GM23248 (cell line): ENCODE results near the gene FAM83F. TPM values are rescaled to one million over a fixed set of nuclear protein-coding genes. Genes with fewer than 3 reads are reported as not detected.

ENCODE experiments used
- DNase-seq: peaks from one replicate; pipeline ENCODE4 v3.0.0-alpha.2; 2015
- H2AFZ ChIP-seq: fragments of 200-600 bp; sonication (generic); 2 replicates; pipeline ENCODE4 v1.6.1; 2016; ENCODE audit warnings: antibody characterized with exemption
- H3F3A ChIP-seq: fragments of 200-600 bp; sonication (generic); 2 replicates; pipeline ENCODE4 v1.6.1; 2016; ENCODE audit warnings: mild to moderate bottlenecking, antibody characterized with exemption, mixed run types; ENCODE audit not compliant: insufficient read depth
- H3K27ac ChIP-seq: fragments of 200-600 bp; sonication (generic); 2 replicates; pipeline ENCODE4 v1.5.1; 2016; ENCODE audit warnings: mild to moderate bottlenecking
- H3K27me3 ChIP-seq: fragments of 200-600 bp; sonication (generic); replicated peaks from 2 replicates; pipeline ENCODE4 v1.6.1; 2016; ENCODE audit warnings: mild to moderate bottlenecking; ENCODE audit not compliant: insufficient read depth
- H3K36me3 ChIP-seq: fragments of 200-600 bp; sonication (generic); 2 replicates; pipeline ENCODE4 v1.6.1; 2016; ENCODE audit warnings: low read depth, mild to moderate bottlenecking
- H3K4me1 ChIP-seq: fragments of 200-600 bp; sonication (generic); 2 replicates; pipeline ENCODE4 v1.6.1; 2016; ENCODE audit warnings: mild to moderate bottlenecking; ENCODE audit not compliant: insufficient read depth
- H3K4me2 ChIP-seq: fragments of 200-600 bp; sonication (generic); one replicate; pipeline ENCODE4 v1.6.1; 2016; ENCODE audit warnings: mild to moderate bottlenecking; ENCODE audit not compliant: unreplicated experiment
- H3K4me3 ChIP-seq: fragments of 200-600 bp; sonication (generic); 2 replicates; pipeline ENCODE4 v1.5.1; 2016; ENCODE audit warnings: mild to moderate bottlenecking
- H3K79me2 ChIP-seq: fragments of 200-600 bp; sonication (generic); 2 replicates; pipeline ENCODE4 v1.6.1; 2016; ENCODE audit warnings: mild to moderate bottlenecking; ENCODE audit not compliant: insufficient read depth
- H3K9ac ChIP-seq: fragments of 200-600 bp; sonication (generic); 2 replicates; pipeline ENCODE4 v1.6.1; 2016; ENCODE audit warnings: mild to moderate bottlenecking
- H3K9me2 ChIP-seq: fragments of 200-600 bp; sonication (generic); 2 replicates; pipeline ENCODE4 v1.6.1; 2016; ENCODE audit warnings: mixed run types, mild to moderate bottlenecking, moderate library complexity; ENCODE audit not compliant: insufficient read depth
- H3K9me3 ChIP-seq: fragments of 200-600 bp; sonication (generic); one replicate; pipeline ENCODE4 v1.6.1; 2017; ENCODE audit warnings: low read depth
- H4K20me1 ChIP-seq: fragments of 200-600 bp; sonication (generic); 2 replicates; pipeline ENCODE4 v1.6.0; 2016; ENCODE audit not compliant: insufficient read depth
- EZH2 ChIP-seq: fragments of 200-600 bp; sonication (generic); IDR thresholded peaks from 2 replicates; pipeline ENCODE4 v1.6.1; 2018; ENCODE audit warnings: antibody characterized with exemption, mild to moderate bottlenecking; ENCODE audit not compliant: insufficient read depth, poor library complexity, severe bottlenecking
- EZH2phosphoT487 ChIP-seq: fragments of 200-600 bp; sonication (generic); IDR thresholded peaks from 2 replicates; pipeline ENCODE4 v1.6.1; 2018; ENCODE audit warnings: antibody characterized with exemption, moderate library complexity, mild to moderate bottlenecking, low read depth; ENCODE audit not compliant: insufficient read depth
- WGBS, 2 experiments: methylation state at CpG; one replicate each; pipeline ENCODE4 v1.1.6; 2015 to 2017; ENCODE audit warnings: low lambda C conversion rate in 2 of 2, low coverage in 1 of 2; ENCODE audit errors: missing lambda C conversion rate in 2 of 2; 5-methylcytosine and 5-hydroxymethylcytosine counted together
- in situ Hi-C: fragments of 300-500 bp; cut with MboI; formaldehyde crosslinking; loops from 2 replicates; pipeline ENCODE4 v1.15.0; 2020
- polyA plus RNA-seq: library from polyadenylated mRNA; unstranded; fragments of >200 nt; fragmentation: Nextera tagmentation; extraction: Ambion mirVana; gene quantifications from 2 replicates; pipeline ENCODE4 v1.2.1, GENCODE V29; 2016
- total RNA-seq: library from RNA; depleted of rRNA; stranded (reverse); fragments of >200 nt; shearing (Covaris generic); gene quantifications from 2 replicates; pipeline ENCODE4 v1.2.3, GENCODE V29; 2014; rRNA removed

Gene FAM83F
- total RNA-seq, result not detected in 2 replicates
- polyA plus RNA-seq, result not detected in 2 replicates

DNA sequence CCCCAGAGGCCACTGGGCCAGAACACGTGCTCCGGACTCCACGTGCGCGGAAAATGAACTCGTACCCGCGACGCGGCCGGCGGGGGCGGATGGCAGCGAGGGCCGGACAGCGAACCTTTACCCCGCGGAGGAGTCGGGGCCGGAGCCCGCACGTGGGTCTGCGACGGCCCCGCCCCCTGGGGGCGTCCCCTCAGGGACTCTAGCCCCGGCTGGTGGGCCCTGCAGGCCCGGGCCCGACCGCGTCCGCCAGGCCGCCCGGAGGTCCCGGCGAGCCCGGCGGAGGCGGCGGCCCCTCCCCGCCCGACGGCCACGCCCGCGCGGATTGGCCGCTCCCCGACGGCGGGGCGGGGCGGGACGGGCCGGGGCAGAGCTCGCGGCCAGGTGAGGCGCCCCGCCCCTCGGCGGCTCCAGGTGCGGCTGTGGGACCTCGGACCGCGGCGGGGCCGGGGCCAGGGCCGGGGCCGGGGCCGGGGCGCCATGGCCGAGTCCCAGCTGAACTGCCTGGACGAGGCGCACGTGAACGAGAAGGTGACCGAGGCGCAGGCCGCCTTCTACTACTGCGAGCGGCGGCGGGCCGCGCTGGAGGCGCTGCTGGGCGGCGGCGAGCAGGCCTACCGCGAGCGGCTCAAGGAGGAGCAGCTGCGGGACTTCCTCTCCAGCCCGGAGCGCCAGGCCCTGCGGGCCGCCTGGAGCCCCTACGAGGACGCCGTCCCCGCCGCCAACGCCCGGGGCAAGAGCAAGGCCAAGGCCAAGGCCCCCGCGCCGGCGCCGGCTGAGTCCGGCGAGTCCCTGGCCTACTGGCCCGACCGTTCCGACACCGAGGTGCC is at the start of gene FAM83F:
FAM83F (plus strand) TSS at position 389 of the 827 bp plus-strand sequence; CDS start at position 478, 89 bp downstream.
- Histone ChIP-seq H3K27me3 (peaks cover 52% of the 10 kb centered on the region), H2AFZ (no peak within 1 kb of the TSS), H3K4me3 (no peak within 1 kb of the TSS), H3K9ac (no peak within 1 kb of the TSS), H4K20me1 (no peaks in the 10 kb centered on the region), H3K4me1 (no peaks in the 10 kb centered on the region), H3K79me2 (no peaks in the 10 kb centered on the region), H3K27ac (no peak within 1 kb of the TSS), H3K4me2 (no peak within 1 kb of the TSS), H3K36me3 (no peaks in the 10 kb centered on the region), H3K9me2 (no peaks in the 10 kb centered on the region), H3K9me3 (no peaks in the 10 kb centered on the region), H3F3A (no peaks in the 10 kb centered on the region)
- TF ChIP-seq EZH2 (no peak), EZH2phosphoT487 (no peak)
- in situ Hi-C loops, result no loop called here
- no peak for DNase-seq
- WGBS, 2 experiments, result 12 to 16% methylated on average over 52 to 79 of the region's 115 CpGs

- 68 to 81% methylated on average over 4 of the region's 4 CpGs for WGBS, 2 experiments
- Histone ChIP-seq H3K27ac (no peak overlapping the region), H3K9ac (no peak overlapping the region), H3K27me3 (peaks cover 35% of the 10 kb centered on the region), H3K9me3 (no peaks in the 10 kb centered on the region), H3F3A (no peaks in the 10 kb centered on the region), H3K36me3 (no peaks in the 10 kb centered on the region), H2AFZ (no peak overlapping the region), H3K4me2 (no peak overlapping the region), H3K9me2 (no peaks in the 10 kb centered on the region), H3K4me1 (no peaks in the 10 kb centered on the region), H3K4me3 (no peak overlapping the region), H4K20me1 (no peaks in the 10 kb centered on the region), H3K79me2 (no peaks in the 10 kb centered on the region)
- in situ Hi-C loops, result no loop called here
- TF ChIP-seq EZH2phosphoT487 (no peak), EZH2 (no peak)
- DNase-seq, result no peak
These were observed 48.6 kb upstream of the FAM83F start for GRCh38 chr22:39946126-39946502.

- Histone ChIP-seq H3K27ac (no peak overlapping the region), H3K9me3 (no peaks in the 10 kb centered on the region), H3K9ac (no peak overlapping the region), H3K4me3 (no peak overlapping the region), H4K20me1 (no peaks in the 10 kb centered on the region), H3K79me2 (no peaks in the 10 kb centered on the region), H3K4me1 (no peaks in the 10 kb centered on the region), H2AFZ (no peak overlapping the region), H3K4me2 (no peak overlapping the region), H3K36me3 (no peaks in the 10 kb centered on the region), H3K9me2 (no peaks in the 10 kb centered on the region), H3K27me3 (peaks cover 39% of the 10 kb centered on the region), H3F3A (no peaks in the 10 kb centered on the region)
- 39% methylated on average over 8 of the region's 8 CpGs for WGBS, 2 experiments
- TF ChIP-seq EZH2 (no peak), EZH2phosphoT487 (no peak)
- in situ Hi-C loops, result no loop called here
- DNase-seq, result no peak
These were observed 48.1 kb upstream of the FAM83F start for GRCh38 chr22:39946503-39947219.

DNA sequence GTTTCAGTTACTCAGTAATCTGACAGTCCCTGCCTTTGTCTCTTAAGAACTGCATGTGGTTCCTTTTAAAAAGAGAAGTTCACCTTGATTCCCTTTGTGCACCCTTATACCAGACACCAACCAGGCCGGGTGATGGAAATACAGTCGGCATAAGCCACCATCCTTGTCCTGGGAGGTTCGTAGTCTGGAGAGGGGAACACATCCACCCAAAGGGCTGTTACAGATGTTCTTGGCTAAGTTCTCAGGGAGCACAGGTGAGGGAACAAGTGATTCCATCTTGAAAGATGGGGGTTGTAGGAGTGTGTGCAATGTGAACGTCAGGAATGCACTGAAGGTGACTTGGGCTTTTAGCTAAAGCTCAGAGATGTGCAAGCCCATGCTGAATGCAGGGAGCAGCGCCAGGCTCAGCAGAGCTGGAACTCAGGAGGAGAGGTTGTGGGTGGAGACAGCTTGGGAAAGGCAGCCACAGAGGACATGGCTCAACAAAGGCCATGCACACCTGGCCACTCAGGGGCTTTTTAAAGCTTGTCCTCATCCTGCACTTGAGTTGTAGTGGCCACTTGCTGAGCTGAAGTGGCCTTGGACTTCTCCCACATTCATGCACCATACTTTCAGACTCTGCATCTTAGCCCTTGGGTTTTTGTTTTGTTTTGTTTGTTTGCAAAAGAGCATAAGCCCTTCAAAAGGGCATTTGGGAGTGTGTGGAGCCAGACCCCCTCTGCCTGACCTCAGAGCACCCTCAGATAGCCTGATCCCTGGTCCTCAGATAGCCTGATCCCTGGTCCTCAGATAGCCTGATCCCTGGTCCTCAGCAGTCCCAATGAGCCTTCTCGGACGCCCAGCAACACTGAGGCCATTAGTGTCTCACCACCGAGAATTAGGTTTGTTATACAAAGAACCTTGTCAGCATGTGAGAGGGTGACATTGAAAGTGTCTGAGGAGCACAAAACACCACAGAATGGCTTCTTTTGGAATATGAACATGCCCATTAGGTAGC is 47.2 kb upstream of the FAM83F start:
- H3K4me2 ChIP-seq, result no peak overlapping the region
- no peak overlapping the region for H3K4me3 ChIP-seq
- H3K79me2 ChIP-seq, result no peaks in the 10 kb centered on the region
- H3K27me3 ChIP-seq, result peaks cover 37% of the 10 kb centered on the region
- no peaks in the 10 kb centered on the region for H3K9me3 ChIP-seq
- H3K36me3 ChIP-seq, result no peaks in the 10 kb centered on the region
- no peak for TF ChIP-seq EZH2phosphoT487
- no peak for TF ChIP-seq EZH2
- WGBS, 2 experiments, result 49 to 60% methylated on average over 8 of the region's 8 CpGs
- no peak overlapping the region for H3K27ac ChIP-seq
- in situ Hi-C loops, result no loop called here
- H3F3A ChIP-seq, result no peaks in the 10 kb centered on the region
- H3K9me2 ChIP-seq, result no peaks in the 10 kb centered on the region
- H3K4me1 ChIP-seq, result no peaks in the 10 kb centered on the region
- no peak for DNase-seq
- H2AFZ ChIP-seq, result no peak overlapping the region
- H4K20me1 ChIP-seq, result no peaks in the 10 kb centered on the region
- H3K9ac ChIP-seq, result no peak overlapping the region
